GM12875 (cell line): ENCODE measurements around the gene SGK1.

Experiments used
- H3K4me3 ChIP-seq: one replicate; pipeline ENCODE4 v1.5.1; 2011; ENCODE audit warnings: low read depth, low read length, control low read depth
- CTCF ChIP-seq: IDR thresholded peaks from 2 replicates; pipeline ENCODE4 v1.5.1; 2011; ENCODE audit warnings: low read depth, mild to moderate bottlenecking, control low read depth, inconsistent platforms, low read length, moderate library complexity, borderline replicate concordance; ENCODE audit not compliant: insufficient read depth

The SGK1 gene

DNA sequence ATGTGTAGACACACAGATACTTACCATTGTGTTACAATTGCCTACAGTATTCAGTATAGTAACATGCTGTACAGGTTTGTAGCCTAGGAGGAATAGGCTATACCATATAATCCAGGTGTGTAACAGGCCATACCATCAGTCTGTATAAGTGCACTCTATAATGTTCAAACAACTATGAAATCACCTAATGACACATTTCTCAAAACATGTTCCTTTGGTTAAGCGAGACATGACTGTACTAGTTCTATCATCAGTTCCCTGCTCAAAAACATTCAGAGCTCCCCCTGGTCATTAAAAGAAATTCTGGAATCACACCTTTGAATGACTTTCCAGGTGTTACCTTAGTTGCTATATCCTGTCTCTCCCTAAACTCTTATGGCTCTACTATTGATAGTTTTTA is 195.1 kb downstream of the SGK1 start:
- no peak for TF ChIP-seq CTCF
- no peak overlapping the region for H3K4me3 ChIP-seq

- TF ChIP-seq CTCF, result no peak
- no peak overlapping the region for H3K4me3 ChIP-seq
These were observed 198.4 kb downstream of the SGK1 start for GRCh38 chr6:134119486-134119885.
